ENCODE results near the gene ASPDH.

The ASPDH gene

GRCh38 chr19:50496189-50497021 is 17.3 kb downstream of the ASPDH start:
- DNase-seq (ENCODE audit: low read depth): no peak

GRCh38 chr19:50495020-50495531 is 18.6 kb downstream of the ASPDH start:
- DNase-seq (ENCODE audit: low read depth): no peak

- no peak for DNase-seq (ENCODE audit: low read depth)
Observed at GRCh38 chr19:50494186-50495019, 19.3 kb downstream of the ASPDH start.

GRCh38 chr19:50493171-50493570 is 20.5 kb downstream of the ASPDH start:
- no peak for DNase-seq (ENCODE audit: low read depth)

GRCh38 chr19:50492303-50493052 is 21.2 kb downstream of the ASPDH start:
- no peak for DNase-seq (ENCODE audit: low read depth)

GRCh38 chr19:50490991-50491472 is 22.7 kb downstream of the ASPDH start:
- DNase-seq (ENCODE audit: low read depth): no peak

- DNase-seq (ENCODE audit: low read depth): no peak
Observed at GRCh38 chr19:50490411-50490811, 23.3 kb downstream of the ASPDH start.

GRCh38 chr19:50489461-50490011 is 24.2 kb downstream of the ASPDH start:
- no peak for DNase-seq (ENCODE audit: low read depth)

GRCh38 chr19:50488389-50489194 is 25.1 kb downstream of the ASPDH start:
- DNase-seq (ENCODE audit: low read depth): no peak

- peak; percentile 51 for DNase-seq (ENCODE audit: low read depth)
Observed at GRCh38 chr19:50486823-50487515, 26.7 kb downstream of the ASPDH start.

- no peak for DNase-seq (ENCODE audit: low read depth)
Observed at GRCh38 chr19:50485284-50485955, 28.3 kb downstream of the ASPDH start.

- DNase-seq (ENCODE audit: low read depth): no peak
Observed at GRCh38 chr19:50482916-50483315, 30.8 kb downstream of the ASPDH start.

GRCh38 chr19:50482271-50482855 is 31.4 kb downstream of the ASPDH start:
- no peak for DNase-seq (ENCODE audit: low read depth)

- DNase-seq (ENCODE audit: low read depth): no peak
Observed at GRCh38 chr19:50481351-50482149, 32.2 kb downstream of the ASPDH start.

GRCh38 chr19:50480281-50481111 is 33.2 kb downstream of the ASPDH start:
- no peak for DNase-seq (ENCODE audit: low read depth)

GRCh38 chr19:50479761-50480251 is 33.9 kb downstream of the ASPDH start:
- no peak for DNase-seq (ENCODE audit: low read depth)

All from stimulated activated CD8-positive, alpha-beta memory T cell treated with anti-CD3 and anti-CD28 coated beads, Interleukin-7, amount 100 ng/mL, for 24 hours (primary cell).